ENCODE results near the gene EHD1.

DNA sequence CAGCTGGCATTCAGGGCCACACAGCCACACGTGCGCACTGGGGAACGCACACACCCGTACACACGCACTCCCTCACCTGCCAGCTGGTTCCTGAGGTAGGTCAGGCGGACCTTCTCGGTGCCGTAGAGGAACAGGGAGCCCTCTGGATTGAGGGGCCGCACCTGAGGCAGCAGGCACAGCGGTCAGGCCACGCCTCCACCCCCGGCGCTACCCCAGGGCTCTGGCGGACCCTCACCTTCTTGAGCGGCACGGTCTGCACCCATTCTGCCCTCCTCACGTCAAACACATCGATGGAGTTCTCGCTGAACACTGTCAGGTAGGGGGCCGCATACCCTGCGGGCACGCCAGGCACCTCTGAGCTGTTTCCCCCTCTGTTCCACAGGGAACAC is 51.0 kb downstream of the EHD1 start:
- TF ChIP-seq, protein P1, sequence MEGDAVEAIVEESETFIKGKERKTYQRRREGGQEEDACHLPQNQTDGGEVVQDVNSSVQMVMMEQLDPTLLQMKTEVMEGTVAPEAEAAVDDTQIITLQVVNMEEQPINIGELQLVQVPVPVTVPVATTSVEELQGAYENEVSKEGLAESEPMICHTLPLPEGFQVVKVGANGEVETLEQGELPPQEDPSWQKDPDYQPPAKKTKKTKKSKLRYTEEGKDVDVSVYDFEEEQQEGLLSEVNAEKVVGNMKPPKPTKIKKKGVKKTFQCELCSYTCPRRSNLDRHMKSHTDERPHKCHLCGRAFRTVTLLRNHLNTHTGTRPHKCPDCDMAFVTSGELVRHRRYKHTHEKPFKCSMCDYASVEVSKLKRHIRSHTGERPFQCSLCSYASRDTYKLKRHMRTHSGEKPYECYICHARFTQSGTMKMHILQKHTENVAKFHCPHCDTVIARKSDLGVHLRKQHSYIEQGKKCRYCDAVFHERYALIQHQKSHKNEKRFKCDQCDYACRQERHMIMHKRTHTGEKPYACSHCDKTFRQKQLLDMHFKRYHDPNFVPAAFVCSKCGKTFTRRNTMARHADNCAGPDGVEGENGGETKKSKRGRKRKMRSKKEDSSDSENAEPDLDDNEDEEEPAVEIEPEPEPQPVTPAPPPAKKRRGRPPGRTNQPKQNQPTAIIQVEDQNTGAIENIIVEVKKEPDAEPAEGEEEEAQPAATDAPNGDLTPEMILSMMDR (IDR thresholded peaks at IDR 0.05): no peak
- TF ChIP-seq EZH2 (IDR thresholded peaks at IDR 0.05) (no peak), EZH2phosphoT487 (IDR thresholded peaks at IDR 0.05) (no peak)

Data from neural progenitor cell (in vitro differentiated cells).